Measurements from ENCODE around the gene HOXD4.
A peak's percentile ranks its signal among the peaks of the same experiment; 100 is the strongest.

The HOXD4 gene

DNA sequence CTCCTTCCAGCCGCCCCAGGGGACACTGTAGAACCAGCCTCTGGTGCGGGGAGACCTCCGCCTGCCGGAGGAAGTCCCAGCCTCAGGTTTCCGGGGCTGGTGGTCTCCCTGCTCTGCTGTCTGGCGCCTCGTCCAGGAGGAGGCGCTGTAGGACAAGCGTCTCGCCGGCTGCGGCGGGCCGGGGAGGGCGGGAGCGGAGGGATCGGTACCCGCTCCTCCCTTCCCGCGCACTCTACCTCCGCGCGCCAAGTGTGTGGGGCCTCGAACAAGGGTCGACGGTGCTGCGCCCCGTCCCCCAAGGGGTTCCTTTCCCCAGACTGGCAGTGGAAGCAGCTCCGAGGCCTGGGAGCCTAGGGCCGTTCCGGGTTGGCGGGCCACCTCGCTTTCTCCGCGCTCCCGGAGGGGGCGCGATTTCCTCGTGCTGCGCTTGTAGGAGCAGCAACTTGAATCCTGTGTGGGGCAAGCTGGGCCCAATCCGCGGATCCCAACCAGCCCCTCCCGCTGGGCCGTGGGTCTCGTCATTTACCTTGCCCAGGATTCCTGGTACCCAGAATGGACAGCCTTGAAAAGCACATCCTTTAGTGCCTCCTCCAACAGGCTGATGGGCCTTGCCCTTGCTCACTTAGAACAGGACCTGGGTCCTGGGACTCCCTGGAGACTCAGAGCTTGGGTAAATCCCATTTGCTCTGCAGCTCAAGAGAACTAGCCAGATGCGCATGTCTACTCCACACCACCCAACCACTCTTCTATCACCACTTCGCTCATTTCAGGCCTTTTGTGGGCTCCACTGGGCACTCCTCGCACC is 10.6 kb upstream of the HOXD4 start (continued):
- TF ChIP-seq, protein P1, sequence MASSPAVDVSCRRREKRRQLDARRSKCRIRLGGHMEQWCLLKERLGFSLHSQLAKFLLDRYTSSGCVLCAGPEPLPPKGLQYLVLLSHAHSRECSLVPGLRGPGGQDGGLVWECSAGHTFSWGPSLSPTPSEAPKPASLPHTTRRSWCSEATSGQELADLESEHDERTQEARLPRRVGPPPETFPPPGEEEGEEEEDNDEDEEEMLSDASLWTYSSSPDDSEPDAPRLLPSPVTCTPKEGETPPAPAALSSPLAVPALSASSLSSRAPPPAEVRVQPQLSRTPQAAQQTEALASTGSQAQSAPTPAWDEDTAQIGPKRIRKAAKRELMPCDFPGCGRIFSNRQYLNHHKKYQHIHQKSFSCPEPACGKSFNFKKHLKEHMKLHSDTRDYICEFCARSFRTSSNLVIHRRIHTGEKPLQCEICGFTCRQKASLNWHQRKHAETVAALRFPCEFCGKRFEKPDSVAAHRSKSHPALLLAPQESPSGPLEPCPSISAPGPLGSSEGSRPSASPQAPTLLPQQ (tag by site-specific recombination; IDR thresholded peaks at IDR 0.05): 0 out of 2 replicates have a peak, but pooled peaks have one; percentile 50
- TF ChIP-seq KLF8 (tag by site-specific recombination; IDR thresholded peaks at IDR 0.05) (peak; percentile 51; the same call in 1 of the 2 replicates), ZBTB17 (tag by site-specific recombination; IDR thresholded peaks at IDR 0.05) (peak; percentile 48; the same call in 1 of the 2 replicates), SP7 (tag by site-specific recombination; IDR thresholded peaks at IDR 0.05) (peak; percentile 53), ZNF555 (tag by site-specific recombination; conservative IDR thresholded peaks at IDR 0.05) (no peak), ZNF530 (tag by site-specific recombination; IDR thresholded peaks at IDR 0.05; ENCODE audit: low read depth) (no peak), ZNF223 (tag by site-specific recombination; IDR thresholded peaks at IDR 0.05) (no peak), ZNF121 (tag by site-specific recombination; IDR thresholded peaks at IDR 0.05) (peak; percentile 54; the same call in 1 of the 2 replicates), KLF1 (tag by site-specific recombination; IDR thresholded peaks at IDR 0.05) (0 out of 2 replicates have a peak, but pooled peaks have one; percentile 16), ZBTB20 (tag by site-specific recombination; IDR thresholded peaks at IDR 0.05) (no peak), MEIS1 (CRISPR knock-in tag; IDR thresholded peaks at IDR 0.05; ENCODE audit: borderline replicate concordance) (no peak), ZNF843 (tag by site-specific recombination; IDR thresholded peaks at IDR 0.05) (no peak), ZXDB (tag by site-specific recombination; IDR thresholded peaks at IDR 0.05) (0 out of 2 replicates have a peak, but pooled peaks have one; percentile 45), ZNF311 (tag by site-specific recombination; IDR thresholded peaks at IDR 0.05; ENCODE audit: borderline replicate concordance) (no peak), KLF9 (tag by site-specific recombination; IDR thresholded peaks at IDR 0.05; ENCODE audit: low read depth) (peak; percentile 37; the same call in 1 of the 2 replicates), YY2 (tag by site-specific recombination; IDR thresholded peaks at IDR 0.05) (no peak), ZNF302 (tag by site-specific recombination; IDR thresholded peaks at IDR 0.05; ENCODE audit: low read depth) (no peak), ZBTB8A (tag by site-specific recombination; IDR thresholded peaks at IDR 0.05) (0 out of 2 replicates have a peak, but pooled peaks have one; percentile 14), SP2 (tag by site-specific recombination; IDR thresholded peaks at IDR 0.05) (peak; percentile 38), ZNF394 (tag by site-specific recombination; IDR thresholded peaks at IDR 0.05; ENCODE audit: borderline replicate concordance) (peak; percentile 42; the same call in 1 of the 2 replicates), ZNF2 (tag by site-specific recombination; IDR thresholded peaks at IDR 0.05) (peak; percentile 59; the same call in 1 of the 2 replicates), EGR2 (tag by site-specific recombination; IDR thresholded peaks at IDR 0.05; ENCODE audit: low read depth) (no peak), ZNF660 (tag by site-specific recombination; IDR thresholded peaks at IDR 0.05) (peak; percentile 42; the same call in 1 of the 2 replicates)
- TF ChIP-seq, protein P2, sequence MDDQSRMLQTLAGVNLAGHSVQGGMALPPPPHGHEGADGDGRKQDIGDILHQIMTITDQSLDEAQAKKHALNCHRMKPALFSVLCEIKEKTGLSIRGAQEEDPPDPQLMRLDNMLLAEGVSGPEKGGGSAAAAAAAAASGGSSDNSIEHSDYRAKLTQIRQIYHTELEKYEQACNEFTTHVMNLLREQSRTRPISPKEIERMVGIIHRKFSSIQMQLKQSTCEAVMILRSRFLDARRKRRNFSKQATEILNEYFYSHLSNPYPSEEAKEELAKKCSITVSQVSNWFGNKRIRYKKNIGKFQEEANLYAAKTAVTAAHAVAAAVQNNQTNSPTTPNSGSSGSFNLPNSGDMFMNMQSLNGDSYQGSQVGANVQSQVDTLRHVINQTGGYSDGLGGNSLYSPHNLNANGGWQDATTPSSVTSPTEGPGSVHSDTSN (CRISPR knock-in tag; IDR thresholded peaks at IDR 0.05): peak; percentile 70
- TF ChIP-seq, protein P3, sequence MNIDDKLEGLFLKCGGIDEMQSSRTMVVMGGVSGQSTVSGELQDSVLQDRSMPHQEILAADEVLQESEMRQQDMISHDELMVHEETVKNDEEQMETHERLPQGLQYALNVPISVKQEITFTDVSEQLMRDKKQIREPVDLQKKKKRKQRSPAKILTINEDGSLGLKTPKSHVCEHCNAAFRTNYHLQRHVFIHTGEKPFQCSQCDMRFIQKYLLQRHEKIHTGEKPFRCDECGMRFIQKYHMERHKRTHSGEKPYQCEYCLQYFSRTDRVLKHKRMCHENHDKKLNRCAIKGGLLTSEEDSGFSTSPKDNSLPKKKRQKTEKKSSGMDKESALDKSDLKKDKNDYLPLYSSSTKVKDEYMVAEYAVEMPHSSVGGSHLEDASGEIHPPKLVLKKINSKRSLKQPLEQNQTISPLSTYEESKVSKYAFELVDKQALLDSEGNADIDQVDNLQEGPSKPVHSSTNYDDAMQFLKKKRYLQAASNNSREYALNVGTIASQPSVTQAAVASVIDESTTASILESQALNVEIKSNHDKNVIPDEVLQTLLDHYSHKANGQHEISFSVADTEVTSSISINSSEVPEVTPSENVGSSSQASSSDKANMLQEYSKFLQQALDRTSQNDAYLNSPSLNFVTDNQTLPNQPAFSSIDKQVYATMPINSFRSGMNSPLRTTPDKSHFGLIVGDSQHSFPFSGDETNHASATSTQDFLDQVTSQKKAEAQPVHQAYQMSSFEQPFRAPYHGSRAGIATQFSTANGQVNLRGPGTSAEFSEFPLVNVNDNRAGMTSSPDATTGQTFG (tag by site-specific recombination; IDR thresholded peaks at IDR 0.05; ENCODE audit: borderline replicate concordance): no peak
- TF ChIP-seq, protein P4, sequence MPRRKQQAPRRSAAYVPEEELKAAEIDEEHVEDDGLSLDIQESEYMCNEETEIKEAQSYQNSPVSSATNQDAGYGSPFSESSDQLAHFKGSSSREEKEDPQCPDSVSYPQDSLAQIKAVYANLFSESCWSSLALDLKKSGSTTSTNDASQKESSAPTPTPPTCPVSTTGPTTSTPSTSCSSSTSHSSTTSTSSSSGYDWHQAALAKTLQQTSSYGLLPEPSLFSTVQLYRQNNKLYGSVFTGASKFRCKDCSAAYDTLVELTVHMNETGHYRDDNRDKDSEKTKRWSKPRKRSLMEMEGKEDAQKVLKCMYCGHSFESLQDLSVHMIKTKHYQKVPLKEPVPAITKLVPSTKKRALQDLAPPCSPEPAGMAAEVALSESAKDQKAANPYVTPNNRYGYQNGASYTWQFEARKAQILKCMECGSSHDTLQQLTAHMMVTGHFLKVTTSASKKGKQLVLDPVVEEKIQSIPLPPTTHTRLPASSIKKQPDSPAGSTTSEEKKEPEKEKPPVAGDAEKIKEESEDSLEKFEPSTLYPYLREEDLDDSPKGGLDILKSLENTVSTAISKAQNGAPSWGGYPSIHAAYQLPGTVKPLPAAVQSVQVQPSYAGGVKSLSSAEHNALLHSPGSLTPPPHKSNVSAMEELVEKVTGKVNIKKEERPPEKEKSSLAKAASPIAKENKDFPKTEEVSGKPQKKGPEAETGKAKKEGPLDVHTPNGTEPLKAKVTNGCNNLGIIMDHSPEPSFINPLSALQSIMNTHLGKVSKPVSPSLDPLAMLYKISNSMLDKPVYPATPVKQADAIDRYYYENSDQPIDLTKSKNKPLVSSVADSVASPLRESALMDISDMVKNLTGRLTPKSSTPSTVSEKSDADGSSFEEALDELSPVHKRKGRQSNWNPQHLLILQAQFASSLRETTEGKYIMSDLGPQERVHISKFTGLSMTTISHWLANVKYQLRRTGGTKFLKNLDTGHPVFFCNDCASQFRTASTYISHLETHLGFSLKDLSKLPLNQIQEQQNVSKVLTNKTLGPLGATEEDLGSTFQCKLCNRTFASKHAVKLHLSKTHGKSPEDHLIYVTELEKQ (tag by site-specific recombination; IDR thresholded peaks at IDR 0.05; ENCODE audit: borderline replicate concordance): no peak
- TF ChIP-seq, protein P5, sequence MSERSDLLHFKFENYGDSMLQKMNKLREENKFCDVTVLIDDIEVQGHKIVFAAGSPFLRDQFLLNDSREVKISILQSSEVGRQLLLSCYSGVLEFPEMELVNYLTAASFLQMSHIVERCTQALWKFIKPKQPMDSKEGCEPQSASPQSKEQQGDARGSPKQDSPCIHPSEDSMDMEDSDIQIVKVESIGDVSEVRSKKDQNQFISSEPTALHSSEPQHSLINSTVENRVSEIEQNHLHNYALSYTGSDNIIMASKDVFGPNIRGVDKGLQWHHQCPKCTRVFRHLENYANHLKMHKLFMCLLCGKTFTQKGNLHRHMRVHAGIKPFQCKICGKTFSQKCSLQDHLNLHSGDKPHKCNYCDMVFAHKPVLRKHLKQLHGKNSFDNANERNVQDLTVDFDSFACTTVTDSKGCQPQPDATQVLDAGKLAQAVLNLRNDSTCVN (tag by site-specific recombination; optimal IDR thresholded peaks at IDR 0.05): peak; percentile 50
- TF ChIP-seq, protein P6, sequence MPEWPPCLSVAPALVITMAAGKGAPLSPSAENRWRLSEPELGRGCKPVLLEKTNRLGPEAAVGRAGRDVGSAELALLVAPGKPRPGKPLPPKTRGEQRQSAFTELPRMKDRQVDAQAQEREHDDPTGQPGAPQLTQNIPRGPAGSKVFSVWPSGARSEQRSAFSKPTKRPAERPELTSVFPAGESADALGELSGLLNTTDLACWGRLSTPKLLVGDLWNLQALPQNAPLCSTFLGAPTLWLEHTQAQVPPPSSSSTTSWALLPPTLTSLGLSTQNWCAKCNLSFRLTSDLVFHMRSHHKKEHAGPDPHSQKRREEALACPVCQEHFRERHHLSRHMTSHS (tag by site-specific recombination; IDR thresholded peaks at IDR 0.05): no peak
